DOHH2 (cell line): ENCODE measurements around the gene ITLN2.

Experiments used
- EZH2phosphoT487 ChIP-seq: fragments of 200-600 bp; sonication (generic); IDR thresholded peaks from 2 replicates; pipeline ENCODE4 v1.6.1; 2017; ENCODE audit warnings: borderline replicate concordance, mild to moderate bottlenecking, antibody characterized with exemption, low read length, moderate library complexity, mixed read lengths
- TF ChIP-seq, protein P1 (sequence below): fragments of 200-600 bp; sonication (generic); IDR thresholded peaks from one replicate; pipeline ENCODE4 v1.5.1; 2014; ENCODE audit warnings: antibody characterized with exemption, mild to moderate bottlenecking, low read depth, low read length; ENCODE audit not compliant: poor library complexity, severe bottlenecking

DNA sequence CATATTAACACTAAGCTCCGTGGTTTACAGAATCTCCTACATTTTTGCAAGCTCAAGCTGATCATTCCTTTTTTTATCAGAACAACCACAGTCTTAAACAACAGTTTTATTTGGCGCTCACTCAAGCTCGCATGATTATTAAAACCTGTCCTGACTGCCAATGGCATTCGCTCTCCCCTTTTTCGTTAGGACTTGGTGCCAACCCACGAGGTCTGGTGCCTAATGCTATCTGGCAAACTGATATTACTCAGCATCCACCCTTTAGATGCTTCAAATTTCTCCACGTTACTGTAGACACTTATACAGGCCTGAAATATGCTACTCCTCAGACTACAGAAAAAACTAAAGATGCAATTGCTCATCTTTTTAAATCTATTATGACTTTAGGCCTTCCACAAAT lies 46.6 kb downstream of the ITLN2 start:
- TF ChIP-seq, protein P1, sequence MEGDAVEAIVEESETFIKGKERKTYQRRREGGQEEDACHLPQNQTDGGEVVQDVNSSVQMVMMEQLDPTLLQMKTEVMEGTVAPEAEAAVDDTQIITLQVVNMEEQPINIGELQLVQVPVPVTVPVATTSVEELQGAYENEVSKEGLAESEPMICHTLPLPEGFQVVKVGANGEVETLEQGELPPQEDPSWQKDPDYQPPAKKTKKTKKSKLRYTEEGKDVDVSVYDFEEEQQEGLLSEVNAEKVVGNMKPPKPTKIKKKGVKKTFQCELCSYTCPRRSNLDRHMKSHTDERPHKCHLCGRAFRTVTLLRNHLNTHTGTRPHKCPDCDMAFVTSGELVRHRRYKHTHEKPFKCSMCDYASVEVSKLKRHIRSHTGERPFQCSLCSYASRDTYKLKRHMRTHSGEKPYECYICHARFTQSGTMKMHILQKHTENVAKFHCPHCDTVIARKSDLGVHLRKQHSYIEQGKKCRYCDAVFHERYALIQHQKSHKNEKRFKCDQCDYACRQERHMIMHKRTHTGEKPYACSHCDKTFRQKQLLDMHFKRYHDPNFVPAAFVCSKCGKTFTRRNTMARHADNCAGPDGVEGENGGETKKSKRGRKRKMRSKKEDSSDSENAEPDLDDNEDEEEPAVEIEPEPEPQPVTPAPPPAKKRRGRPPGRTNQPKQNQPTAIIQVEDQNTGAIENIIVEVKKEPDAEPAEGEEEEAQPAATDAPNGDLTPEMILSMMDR, result no peak
- no peak for TF ChIP-seq EZH2phosphoT487
